ENCODE measurements around the gene RASGRF2.

- TF ChIP-seq MAX (IDR thresholded peaks at IDR 0.05) (no peak), CTCF (CRISPR knock-in tag; IDR thresholded peaks at IDR 0.05) (no peak)
Measured at GRCh38 chr5:81228084-81228483, 267.9 kb downstream of the RASGRF2 start.

Measured in HepG2 (cell line).